Activated CD8-positive, alpha-beta T cell treated with anti-CD3 and anti-CD28 coated beads for 36 hours (primary cell): Measurements from ENCODE around the gene ACOX1. TPM values are rescaled to one million over a fixed set of nuclear protein-coding genes. Genes with fewer than 3 reads are reported as not detected.

ENCODE experiments used
- ATAC-seq: fragments of 200-7000 bp; cut with Tn5 transposase; one replicate; pipeline ENCODE4 v1.10.0; 2021; ENCODE audit warnings: mild to moderate bottlenecking, moderate library complexity
- CTCF ChIA-PET: fragments of 350-600 bp; sonication (Branson Sonifier 250); formaldehyde crosslinking; loops from one replicate; lab custom pipeline; 2021; ENCODE audit warnings: antibody characterized with exemption; lab: Charles Lee
- POLR2A ChIA-PET: fragments of 350-600 bp; sonication (Branson Sonifier 250); formaldehyde crosslinking; loops from one replicate; lab custom pipeline; 2021; ENCODE audit warnings: antibody characterized with exemption; lab: Charles Lee
- DNase-seq: peaks from one replicate; pipeline ENCODE4 v3.0.0-alpha.2; 2020
- H3K27ac Mint-ChIP-seq: one replicate; pipeline ENCODE4 v1.8.0; 2021; ENCODE audit warnings: mild to moderate bottlenecking, mixed read lengths
- H3K27me3 Mint-ChIP-seq: one replicate; pipeline ENCODE4 v1.8.0; 2021; ENCODE audit warnings: mixed read lengths
- H3K36me3 Mint-ChIP-seq: one replicate; pipeline ENCODE4 v1.8.0; 2021; ENCODE audit warnings: low read depth, mixed read lengths
- H3K4me1 Mint-ChIP-seq: one replicate; pipeline ENCODE4 v1.8.0; 2021; ENCODE audit warnings: low read depth, mixed read lengths
- H3K4me3 Mint-ChIP-seq: one replicate; pipeline ENCODE4 v1.8.0; 2021; ENCODE audit warnings: mild to moderate bottlenecking, moderate library complexity, mixed read lengths
- H3K9me3 Mint-ChIP-seq: one replicate; pipeline ENCODE4 v1.8.0; 2021; ENCODE audit warnings: mixed read lengths
- CTCF ChIP-seq: fragments of 200-600 bp; IDR thresholded peaks from one replicate; pipeline ENCODE4 v1.8.0; 2022; ENCODE audit warnings: antibody characterized with exemption, mild to moderate bottlenecking
- intact Hi-C: fragments of 100-400 bp; cut with micrococcal nuclease; formaldehyde crosslinking; loops from one replicate; pipeline ENCODE4 v1.10.0; 2022
- total RNA-seq, 2 experiments: library from RNA; stranded (reverse); gene quantifications; one replicate each; pipeline ENCODE4 v1.2.3, GENCODE V29; 2021

Gene ACOX1
- total RNA-seq, 2 experiments from 2014 or later: 23.0 to 24.1 TPM

- DNase-seq (no peak), ATAC-seq (no peak)
- Mint-ChIP-seq H3K36me3 (peaks cover 5% of the 10 kb centered on the region), H3K9me3 (no peaks in the 10 kb centered on the region), H3K4me3 (no peak overlapping the region), H3K27ac (no peak overlapping the region), H3K4me1 (no peaks in the 10 kb centered on the region), H3K27me3 (no peaks in the 10 kb centered on the region)
- TF ChIP-seq CTCF: no peak
- ChIA-PET CTCF (interaction anchor here (1.3 to 1.4 kb wide), 2 partner anchors 28 to 452 kb away, joined by 3 to 5 read pairs; partner anchors contain the start of gene MRPL38), POLR2A (interaction anchor here (1.7 kb wide), 1 partner anchor 12 kb away, joined by 4 read pairs; no protein-coding TSS in a partner anchor)
- intact Hi-C loops: no loop called here
Measured at GRCh38 chr17:75932852-75933251, 46.1 kb downstream of the ACOX1 start.

- Mint-ChIP-seq H3K27me3 (no peaks in the 10 kb centered on the region), H3K36me3 (peaks cover 5% of the 10 kb centered on the region), H3K4me3 (no peak overlapping the region), H3K27ac (no peak overlapping the region), H3K4me1 (no peaks in the 10 kb centered on the region), H3K9me3 (no peaks in the 10 kb centered on the region)
- no peak for ATAC-seq
- intact Hi-C loops: no loop called here
- POLR2A ChIA-PET: no interaction called here
- DNase-seq: no peak
- CTCF ChIA-PET: no interaction called here
- TF ChIP-seq CTCF: no peak
Measured at GRCh38 chr17:75931062-75931461, 47.9 kb downstream of the ACOX1 start.

GRCh38 chr17:75927286-75927922, 51.6 kb downstream of the ACOX1 start:
- H3K36me3 Mint-ChIP-seq: no peaks in the 10 kb centered on the region
- no peaks in the 10 kb centered on the region for H3K27me3 Mint-ChIP-seq
- CTCF ChIA-PET: interaction anchor here (0.7 to 1.9 kb wide), 17 partner anchors 9 to 176 kb away, joined by 3 to 12 read pairs (median 4); partner anchors contain the start of genes EXOC7, FBF1 and MRPL38
- H3K9me3 Mint-ChIP-seq: no peaks in the 10 kb centered on the region
- POLR2A ChIA-PET: no interaction called here
- DNase-seq (peak; percentile 28), ATAC-seq (peak; percentile 51)
- H3K27ac Mint-ChIP-seq: no peak overlapping the region
- intact Hi-C loops: no loop called here
- H3K4me1 Mint-ChIP-seq: no peaks in the 10 kb centered on the region
- no peak for TF ChIP-seq CTCF
- no peak overlapping the region for H3K4me3 Mint-ChIP-seq

- Mint-ChIP-seq H3K4me3 (no peak overlapping the region), H3K36me3 (no peaks in the 10 kb centered on the region), H3K27me3 (no peaks in the 10 kb centered on the region), H3K27ac (no peak overlapping the region), H3K4me1 (no peaks in the 10 kb centered on the region), H3K9me3 (no peaks in the 10 kb centered on the region)
- TF ChIP-seq CTCF: no peak
- intact Hi-C loops: no loop called here
- no peak for ATAC-seq
- ChIA-PET CTCF (interaction anchor here (0.8 to 1.9 kb wide), 9 partner anchors 17 to 90 kb away, joined by 3 to 12 read pairs (median 4); partner anchors contain the start of gene MRPL38), POLR2A (no interaction called here)
- DNase-seq: no peak
Measured at GRCh38 chr17:75926456-75926855, 52.5 kb downstream of the ACOX1 start.

- no peaks in the 10 kb centered on the region for H3K9me3 Mint-ChIP-seq
- CTCF ChIA-PET: interaction anchor here (0.8 to 1.5 kb wide), 5 partner anchors 9 to 354 kb away, joined by 3 to 5 read pairs (median 3); no protein-coding TSS in a partner anchor
- no peak overlapping the region for H3K27ac Mint-ChIP-seq
- TF ChIP-seq CTCF: no peak
- intact Hi-C loops: no loop called here
- no peak for DNase-seq
- no peak for ATAC-seq
- no peak overlapping the region for H3K4me3 Mint-ChIP-seq
- POLR2A ChIA-PET: interaction anchor here (0.7 kb wide), 1 partner anchor 55 kb away, joined by 4 read pairs; no protein-coding TSS in a partner anchor
- no peaks in the 10 kb centered on the region for H3K36me3 Mint-ChIP-seq
- no peaks in the 10 kb centered on the region for H3K27me3 Mint-ChIP-seq
- no peaks in the 10 kb centered on the region for H3K4me1 Mint-ChIP-seq
Measured at GRCh38 chr17:75925912-75926311, 53.1 kb downstream of the ACOX1 start.
